ENCODE results near the gene MRGPRF.
"Not testable (repeated sequence)": the region's sequence is repeated elsewhere in the genome, so short reads cannot be mapped to it uniquely, and the experiment has no call there.

MRGPRF gene

GRCh38 chr11:68978931-68979594, 34.0 kb downstream of the MRGPRF start:
- peaks cover 6% of the 10 kb centered on the region for H3K27me3 Mint-ChIP-seq
- H3K27ac Mint-ChIP-seq: no peak overlapping the region

GRCh38 chr11:68978626-68978930, 34.5 kb downstream of the MRGPRF start:
- H3K27ac Mint-ChIP-seq: no peak overlapping the region
- DNase-seq (no peak), ATAC-seq (no peak)
- peaks cover 6% of the 10 kb centered on the region for H3K27me3 Mint-ChIP-seq
- peaks cover 2% of the 10 kb centered on the region for H3K4me1 Mint-ChIP-seq
- H3K4me3 Mint-ChIP-seq: no peak overlapping the region
- H3K36me3 Mint-ChIP-seq (ENCODE audit: low read depth): no peaks in the 10 kb centered on the region
- peaks cover 3% of the 10 kb centered on the region for H3K9me3 Mint-ChIP-seq

More at GRCh38 chr11:68978931-68979594, 34.0 kb downstream of the MRGPRF start:
- H3K4me3 Mint-ChIP-seq: no peak overlapping the region
- DNase-seq (no peak), ATAC-seq (no peak)
- H3K9me3 Mint-ChIP-seq: peaks cover 3% of the 10 kb centered on the region
- H3K36me3 Mint-ChIP-seq (ENCODE audit: low read depth): no peaks in the 10 kb centered on the region
- H3K4me1 Mint-ChIP-seq: peaks cover 2% of the 10 kb centered on the region

GRCh38 chr11:68977781-68978625, 35.0 kb downstream of the MRGPRF start:
- H3K27me3 Mint-ChIP-seq: peaks cover 6% of the 10 kb centered on the region
- H3K4me1 Mint-ChIP-seq: peaks cover 2% of the 10 kb centered on the region
- no peak overlapping the region for H3K4me3 Mint-ChIP-seq
- no peaks in the 10 kb centered on the region for H3K36me3 Mint-ChIP-seq (ENCODE audit: low read depth)
- peaks cover 3% of the 10 kb centered on the region for H3K9me3 Mint-ChIP-seq
- no peak for DNase-seq
- ATAC-seq: no peak
- no peak overlapping the region for H3K27ac Mint-ChIP-seq

- ATAC-seq (no peak), DNase-seq (no peak)
- Mint-ChIP-seq H3K27me3 (peaks cover 6% of the 10 kb centered on the region), H3K4me3 (no peak overlapping the region), H3K4me1 (peaks cover 2% of the 10 kb centered on the region), H3K36me3 (ENCODE audit: low read depth) (no peaks in the 10 kb centered on the region), H3K27ac (no peak overlapping the region), H3K9me3 (peaks cover 3% of the 10 kb centered on the region)
Measured at GRCh38 chr11:68976563-68976962, 36.5 kb downstream of the MRGPRF start.

- no peaks in the 10 kb centered on the region for H3K36me3 Mint-ChIP-seq (ENCODE audit: low read depth)
- no peak for ATAC-seq
Measured at GRCh38 chr11:68976095-68976494, 37.0 kb downstream of the MRGPRF start.

GRCh38 chr11:68974421-68975194, 38.4 kb downstream of the MRGPRF start:
- DNase-seq (no peak), ATAC-seq (peak; percentile 81)
- no peaks in the 10 kb centered on the region for H3K36me3 Mint-ChIP-seq (ENCODE audit: low read depth)
- H3K27me3 Mint-ChIP-seq: peaks cover 2% of the 10 kb centered on the region
- no peak overlapping the region for H3K27ac Mint-ChIP-seq
- H3K9me3 Mint-ChIP-seq: peaks cover 3% of the 10 kb centered on the region
- H3K4me1 Mint-ChIP-seq: peaks cover 2% of the 10 kb centered on the region
- H3K4me3 Mint-ChIP-seq: no peak overlapping the region

More at GRCh38 chr11:68976095-68976494, 37.0 kb downstream of the MRGPRF start:
- Mint-ChIP-seq H3K4me1 (peaks cover 2% of the 10 kb centered on the region), H3K27ac (no peak overlapping the region), H3K4me3 (no peak overlapping the region), H3K27me3 (peaks cover 6% of the 10 kb centered on the region), H3K9me3 (peaks cover 3% of the 10 kb centered on the region)
- no peak for DNase-seq

- not testable (repeated sequence) for H3K4me3 Mint-ChIP-seq; H3K27me3 Mint-ChIP-seq; H3K4me1 Mint-ChIP-seq; H3K9me3 Mint-ChIP-seq; DNase-seq; ATAC-seq; H3K36me3 Mint-ChIP-seq (ENCODE audit: low read depth); H3K27ac Mint-ChIP-seq
Measured at GRCh38 chr11:68973706-68974105, 39.3 kb downstream of the MRGPRF start.

GRCh38 chr11:68973219-68973618, 39.8 kb downstream of the MRGPRF start:
- Mint-ChIP-seq H3K27ac (no peak overlapping the region), H3K36me3 (ENCODE audit: low read depth) (no peaks in the 10 kb centered on the region), H3K4me1 (peaks cover 2% of the 10 kb centered on the region), H3K9me3 (peaks cover 3% of the 10 kb centered on the region), H3K27me3 (peaks cover 2% of the 10 kb centered on the region), H3K4me3 (no peak overlapping the region)
- ATAC-seq (no peak), DNase-seq (no peak)

- no peak for DNase-seq
- H3K27ac Mint-ChIP-seq: no peak overlapping the region
- H3K36me3 Mint-ChIP-seq (ENCODE audit: low read depth): no peaks in the 10 kb centered on the region
- no peak overlapping the region for H3K4me3 Mint-ChIP-seq
- peaks cover 2% of the 10 kb centered on the region for H3K4me1 Mint-ChIP-seq
- no peak for ATAC-seq
- peaks cover 3% of the 10 kb centered on the region for H3K9me3 Mint-ChIP-seq
- peaks cover 5% of the 10 kb centered on the region for H3K27me3 Mint-ChIP-seq
Measured at GRCh38 chr11:68970921-68971636, 42.0 kb downstream of the MRGPRF start.

- Mint-ChIP-seq H3K27me3 (peaks cover 5% of the 10 kb centered on the region), H3K4me3 (no peak overlapping the region), H3K27ac (no peak overlapping the region), H3K4me1 (no peaks in the 10 kb centered on the region), H3K9me3 (no peaks in the 10 kb centered on the region), H3K36me3 (ENCODE audit: low read depth) (no peaks in the 10 kb centered on the region)
- DNase-seq: no peak
- no peak for ATAC-seq
Measured at GRCh38 chr11:68969386-68969785, 43.7 kb downstream of the MRGPRF start.

- no peak for DNase-seq
- ATAC-seq: no peak
- no peak overlapping the region for H3K27ac Mint-ChIP-seq
- no peak overlapping the region for H3K4me3 Mint-ChIP-seq
- peaks cover 5% of the 10 kb centered on the region for H3K27me3 Mint-ChIP-seq
- H3K4me1 Mint-ChIP-seq: no peaks in the 10 kb centered on the region
- no peaks in the 10 kb centered on the region for H3K9me3 Mint-ChIP-seq
- no peaks in the 10 kb centered on the region for H3K36me3 Mint-ChIP-seq (ENCODE audit: low read depth)
Measured at GRCh38 chr11:68968306-68969250, 44.5 kb downstream of the MRGPRF start.

GRCh38 chr11:68966894-68967780, 45.9 kb downstream of the MRGPRF start:
- no peak overlapping the region for H3K27ac Mint-ChIP-seq
- H3K4me1 Mint-ChIP-seq: peaks cover 7% of the 10 kb centered on the region
- no peaks in the 10 kb centered on the region for H3K36me3 Mint-ChIP-seq (ENCODE audit: low read depth)
- peaks cover 5% of the 10 kb centered on the region for H3K27me3 Mint-ChIP-seq
- H3K4me3 Mint-ChIP-seq: no peak overlapping the region
- ATAC-seq: no peak
- DNase-seq: no peak
- H3K9me3 Mint-ChIP-seq: no peaks in the 10 kb centered on the region
